GM11168 (cell line): ENCODE results near the gene RIMOC1.

ENCODE experiments used
- in situ Hi-C: fragments of 300-500 bp; cut with MboI; formaldehyde crosslinking; loops from one replicate; pipeline ENCODE4 v1.12.0; 2022; ENCODE audit warnings: low sequenced_read_pairs; ENCODE audit not compliant: unreplicated experiment

The RIMOC1 gene

GRCh38 chr5:41883936-41884335 is 20.2 kb upstream of the RIMOC1 start:
- in situ Hi-C loops: no loop called here

DNA sequence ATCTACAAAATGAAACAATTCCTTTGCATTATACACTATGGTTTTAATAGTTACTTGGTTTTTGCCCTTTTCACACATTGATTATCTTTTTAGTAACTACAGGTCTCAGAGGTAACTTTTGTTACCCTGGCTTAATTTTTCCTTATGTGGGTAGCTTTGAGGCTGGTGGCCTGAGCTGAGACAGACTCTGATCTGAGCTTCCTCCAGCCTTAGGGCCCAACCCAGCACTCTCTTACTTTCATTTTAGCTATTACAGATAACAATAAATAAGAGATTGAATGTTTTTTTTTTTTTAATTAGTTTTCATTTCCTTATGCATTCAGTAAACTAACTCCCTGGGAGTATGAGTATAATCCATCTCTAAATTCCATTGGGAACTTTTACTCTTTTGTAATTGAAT is 18.9 kb upstream of the RIMOC1 start:
- in situ Hi-C loops: no loop called here

- in situ Hi-C loops: no loop called here
Measured at GRCh38 chr5:41891066-41891707, 13.0 kb upstream of the RIMOC1 start.

DNA sequence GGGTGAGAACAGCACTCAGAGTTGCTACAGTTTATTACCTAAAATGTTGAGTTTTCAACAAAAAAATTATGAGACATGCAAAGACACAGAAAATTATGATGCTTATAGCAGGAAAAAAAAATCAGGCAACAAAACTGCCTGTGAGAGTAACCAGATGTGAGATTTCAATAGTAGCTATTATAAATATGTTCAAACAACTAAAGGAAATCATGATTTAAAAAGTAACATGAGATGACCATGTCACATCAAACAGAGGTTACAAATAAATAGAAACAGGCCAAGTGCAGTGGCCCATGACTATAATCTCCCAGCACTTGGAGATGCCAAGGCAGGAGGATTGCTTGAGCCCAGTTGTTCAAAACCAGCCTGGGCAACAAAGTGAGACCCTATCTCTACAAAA is 12.1 kb upstream of the RIMOC1 start:
- in situ Hi-C loops: no loop called here

GRCh38 chr5:41893074-41893851 is 10.9 kb upstream of the RIMOC1 start:
- in situ Hi-C loops: no loop called here

DNA sequence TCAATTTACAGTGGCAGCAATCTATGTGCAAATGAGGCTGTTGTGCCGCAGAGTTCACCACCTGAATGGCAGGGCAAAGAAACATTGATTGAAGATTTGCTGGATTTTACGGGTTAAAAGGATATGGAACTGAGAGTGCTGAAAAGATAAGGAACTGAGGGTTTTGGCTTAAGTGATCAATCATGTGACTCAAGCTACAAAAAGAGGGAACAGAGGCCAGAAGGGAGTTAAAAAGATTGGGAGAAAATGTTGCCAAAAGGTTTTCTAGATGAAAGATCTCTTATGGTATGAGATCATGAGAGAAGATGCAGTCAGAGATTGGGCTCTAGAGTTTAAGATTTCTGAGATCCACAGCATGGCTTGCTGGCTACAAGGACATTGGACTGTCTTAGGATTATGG is 7.9 kb upstream of the RIMOC1 start:
- in situ Hi-C loops: no loop called here

DNA sequence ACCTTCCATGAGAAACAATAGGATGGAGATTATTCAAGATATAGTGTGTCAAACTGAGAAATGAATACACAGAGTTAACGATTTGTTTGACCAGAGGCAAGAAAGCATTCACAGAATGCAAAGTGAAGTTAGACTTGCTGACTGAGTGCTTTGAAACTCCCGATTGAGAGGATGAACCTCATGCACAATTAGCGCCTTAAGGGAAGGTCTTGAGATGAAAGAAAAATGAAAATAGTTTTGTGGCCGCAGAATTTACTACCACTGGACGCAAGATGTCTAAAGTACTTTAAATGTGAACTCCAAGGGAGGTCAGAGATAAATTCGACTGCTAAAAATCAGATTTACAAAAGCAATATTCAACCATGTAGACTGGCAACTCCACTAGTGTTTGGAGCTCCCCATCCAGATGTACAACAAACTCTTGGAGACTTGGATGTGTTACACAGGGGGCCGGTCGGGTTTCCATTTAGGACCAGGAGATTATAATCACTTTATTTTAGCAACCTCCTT is 707 bp upstream of the RIMOC1 start:
- in situ Hi-C loops: no loop called here

DNA sequence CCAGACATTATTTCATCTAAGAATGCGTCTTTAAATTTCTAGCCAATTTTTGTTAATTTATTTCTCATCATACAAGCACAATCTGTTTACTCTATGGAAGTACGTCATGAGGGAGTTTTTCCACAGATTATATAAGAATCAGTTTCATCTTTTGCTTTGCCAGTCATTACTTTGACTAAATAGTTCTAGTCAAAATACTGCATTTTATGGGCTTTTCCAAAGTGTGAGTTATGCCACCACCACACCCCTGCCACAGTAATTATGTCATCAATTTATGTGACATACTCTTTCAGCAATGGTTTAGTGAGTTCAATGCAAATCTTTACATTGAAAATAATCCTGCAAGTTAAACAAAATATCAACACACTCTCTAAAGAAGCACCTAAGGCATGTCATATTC is 2.0 kb downstream of the RIMOC1 start:
- in situ Hi-C loops: no loop called here

GRCh38 chr5:41908374-41909079 is 4.4 kb downstream of the RIMOC1 start:
- in situ Hi-C loops: no loop called here

GRCh38 chr5:41918105-41918504 is 14.0 kb downstream of the RIMOC1 start:
- in situ Hi-C loops: no loop called here

DNA sequence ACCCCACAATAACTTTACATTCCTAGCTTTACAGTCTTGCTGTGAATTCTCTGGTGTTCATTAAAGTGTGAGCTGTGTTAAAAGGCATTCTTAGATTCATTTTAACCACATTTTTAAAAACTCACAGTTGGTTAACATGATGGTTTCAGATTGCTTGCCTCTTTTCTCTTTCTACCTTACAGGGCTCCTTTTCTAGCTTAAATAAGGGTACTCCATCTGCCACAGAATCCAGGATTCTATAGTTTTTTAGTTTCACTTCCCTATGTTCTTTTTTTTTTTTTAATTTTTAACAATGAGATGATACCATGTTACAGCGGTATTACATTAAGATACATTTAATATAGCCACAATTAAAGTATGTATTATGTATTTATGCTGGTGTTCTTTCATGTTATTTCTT is 17.0 kb downstream of the RIMOC1 start:
- in situ Hi-C loops: no loop called here

DNA sequence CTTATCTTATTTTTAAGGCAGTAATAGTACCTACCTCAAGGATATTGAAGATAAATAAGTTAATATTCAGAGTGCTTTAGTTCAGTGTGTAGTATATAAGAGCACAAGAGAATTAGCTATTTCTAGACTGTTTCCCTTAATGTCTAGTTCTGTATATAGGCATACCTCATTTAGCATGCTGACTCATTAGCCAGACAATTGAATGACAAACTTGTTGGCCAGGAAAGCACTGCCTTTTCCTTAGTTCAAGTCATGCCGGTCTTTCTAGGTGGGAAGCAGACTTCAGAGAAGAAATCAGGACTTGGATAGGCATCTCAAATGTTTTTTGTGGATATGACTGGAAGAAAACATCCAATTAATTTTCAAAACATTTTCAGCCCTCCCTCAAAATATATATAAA is 17.7 kb downstream of the RIMOC1 start:
- in situ Hi-C loops: no loop called here

DNA sequence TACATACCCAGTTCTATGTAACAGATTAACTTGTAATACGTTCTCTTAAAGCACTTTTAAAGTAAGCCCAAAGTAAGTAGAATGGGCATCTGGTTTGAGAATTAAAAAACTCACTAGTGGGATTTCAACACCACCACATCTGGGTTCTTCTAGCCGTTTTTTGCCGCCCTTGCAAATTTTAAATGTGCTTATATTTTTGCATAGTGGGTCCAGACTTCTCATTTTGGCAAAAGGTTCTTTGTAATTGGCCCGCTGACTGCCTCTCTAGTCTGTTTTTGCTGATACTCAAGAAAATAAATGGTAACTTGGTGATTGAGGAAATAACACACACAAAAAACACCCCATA is 20.4 kb downstream of the RIMOC1 start:
- in situ Hi-C loops: no loop called here

GRCh38 chr5:41924872-41925554 is 20.9 kb downstream of the RIMOC1 start, which contains the start of gene FBXO4:
Gene FBXO4, plus strand, starts transcription at chr5:41925281. Its CDS starts 29 bp downstream, at chr5:41925310.
- in situ Hi-C loops: no loop called here

DNA sequence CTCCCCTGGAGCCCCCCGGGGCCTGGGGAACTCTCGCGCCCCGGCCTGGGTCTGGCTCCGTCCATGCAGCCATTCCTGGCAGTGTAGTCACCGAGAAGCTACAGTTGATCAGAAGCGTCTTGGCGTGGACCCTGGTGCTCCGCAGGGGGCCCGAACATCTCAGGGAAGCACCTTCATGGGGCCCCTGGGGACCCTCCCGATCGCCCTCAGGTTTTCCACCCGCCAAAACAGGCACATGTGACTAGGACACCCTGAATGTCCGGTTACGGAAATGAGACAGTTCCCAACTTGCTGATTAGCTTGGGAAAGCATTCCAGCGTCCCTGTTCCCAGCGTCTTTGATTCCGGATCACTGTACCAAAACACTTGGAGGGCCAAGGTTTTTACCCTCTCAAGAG is 21.4 kb downstream of the RIMOC1 start:
- in situ Hi-C loops: no loop called here

DNA sequence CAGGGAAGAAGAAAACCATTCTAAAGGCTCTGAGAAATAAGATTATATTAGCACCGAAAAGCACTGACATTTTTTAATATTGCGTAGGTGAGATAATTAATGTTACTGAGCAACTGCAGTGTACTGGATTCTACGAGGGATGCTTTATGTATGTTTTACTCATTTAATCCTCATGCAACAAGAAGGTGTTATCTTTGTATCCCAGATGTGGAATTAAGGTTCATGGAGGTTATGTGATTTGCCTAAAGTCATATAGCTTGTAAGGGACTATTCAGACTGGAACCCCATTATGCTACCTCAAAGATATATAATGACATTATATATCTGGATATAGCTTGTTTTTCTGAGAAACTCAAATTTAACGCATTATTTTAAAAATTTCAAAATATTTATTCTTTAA is 23.5 kb downstream of the RIMOC1 start:
- in situ Hi-C loops: no loop called here

DNA sequence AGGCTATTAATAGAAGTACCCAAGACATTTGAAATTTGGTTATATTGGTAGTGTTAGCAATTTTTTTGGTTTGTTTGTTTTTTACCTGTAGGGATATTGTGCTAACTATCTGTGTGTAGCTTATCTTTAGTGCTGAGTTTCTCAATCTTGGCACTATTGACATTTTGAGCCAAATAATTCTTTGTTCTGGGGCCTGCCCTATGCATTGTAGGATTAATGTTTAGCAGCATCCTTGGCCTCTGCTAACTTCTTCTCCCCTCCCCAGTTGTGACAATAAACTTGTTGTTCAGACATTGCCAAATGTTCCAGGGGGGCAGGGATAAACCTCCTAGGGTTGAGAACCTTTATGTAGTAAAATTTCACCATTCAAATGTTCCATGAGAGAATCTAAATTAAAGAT is 24.9 kb downstream of the RIMOC1 start:
- in situ Hi-C loops: no loop called here

DNA sequence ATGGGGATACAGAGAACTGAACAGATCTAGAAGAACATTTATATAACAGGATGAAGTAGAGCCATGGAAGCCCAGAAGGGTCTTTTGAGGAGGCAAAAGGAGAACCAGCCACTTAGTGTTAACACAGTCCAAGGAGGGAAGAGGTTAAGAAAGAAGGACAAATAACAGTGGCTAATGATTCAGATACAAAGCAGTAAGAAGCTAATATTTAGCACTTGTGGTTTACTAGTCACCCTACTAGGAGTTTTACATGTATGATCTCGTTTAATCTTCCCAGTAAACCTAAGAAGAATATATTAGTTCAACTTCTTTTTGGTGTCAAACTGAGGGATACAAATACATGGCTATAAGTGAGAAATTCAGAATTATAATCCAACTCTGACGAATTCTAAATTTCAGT is 28.6 kb downstream of the RIMOC1 start:
- in situ Hi-C loops: loop anchor here (5.0 kb wide), 1 partner anchor 65 kb away; no protein-coding TSS in a partner anchor

- in situ Hi-C loops: no loop called here
Measured at GRCh38 chr5:41935544-41935943, 31.4 kb downstream of the RIMOC1 start.

- in situ Hi-C loops: no loop called here
Measured at GRCh38 chr5:41940641-41941040, 36.5 kb downstream of the RIMOC1 start.
